ACHN (cell line): Measurements from ENCODE around the gene UBE3D.
A peak's percentile ranks its signal among the peaks of the same experiment; 100 is the strongest.

Source experiments
- DNase-seq: peaks from one replicate; pipeline ENCODE4 v3.0.0-alpha.2; 2015
- in situ Hi-C: cut with HindIII; loops from 2 replicates; pipeline ENCODE4 v1.10.0; 2017; ENCODE audit warnings: low sequenced_read_pairs, low pct_ligation_motif_present, low pct_unique_long_range_greater_than_20kb

The UBE3D gene, protein sequence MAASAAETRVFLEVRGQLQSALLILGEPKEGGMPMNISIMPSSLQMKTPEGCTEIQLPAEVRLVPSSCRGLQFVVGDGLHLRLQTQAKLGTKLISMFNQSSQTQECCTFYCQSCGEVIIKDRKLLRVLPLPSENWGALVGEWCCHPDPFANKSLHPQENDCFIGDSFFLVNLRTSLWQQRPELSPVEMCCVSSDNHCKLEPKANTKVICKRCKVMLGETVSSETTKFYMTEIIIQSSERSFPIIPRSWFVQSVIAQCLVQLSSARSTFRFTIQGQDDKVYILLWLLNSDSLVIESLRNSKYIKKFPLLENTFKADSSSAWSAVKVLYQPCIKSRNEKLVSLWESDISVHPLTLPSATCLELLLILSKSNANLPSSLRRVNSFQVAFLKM

DNA sequence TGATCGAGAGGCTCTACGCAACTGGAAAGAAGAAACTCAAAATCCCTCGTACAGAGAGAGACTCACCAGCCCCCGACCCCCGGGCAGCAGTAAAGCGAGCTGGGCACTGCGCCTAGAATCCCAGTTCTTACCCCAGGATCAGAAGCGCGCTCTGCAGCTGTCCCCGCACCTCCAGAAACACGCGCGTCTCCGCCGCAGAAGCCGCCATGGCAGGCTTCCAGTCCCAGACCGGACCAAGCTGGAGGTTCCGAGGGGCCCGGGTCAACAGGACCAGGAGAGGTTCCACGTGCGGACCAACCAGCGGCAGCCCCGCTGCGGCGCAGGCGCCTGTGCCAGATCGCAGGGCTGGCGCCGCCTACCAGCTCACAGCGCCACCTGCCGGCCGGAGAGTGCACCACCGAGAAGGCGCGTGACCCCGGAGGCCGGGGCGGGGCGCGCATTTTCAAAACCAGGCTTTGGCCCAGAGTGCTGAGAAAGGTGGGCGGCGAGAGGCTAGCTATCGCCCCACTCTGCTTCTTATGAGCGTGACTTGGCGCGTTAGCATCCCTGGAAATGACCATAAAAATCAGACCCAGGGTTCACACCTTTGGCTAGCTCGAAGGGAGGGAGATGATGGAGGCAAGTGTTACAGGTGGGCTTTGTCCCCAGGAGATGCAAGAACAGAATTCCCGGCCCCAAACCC is at the start of gene UBE3D:
Gene UBE3D, minus strand, starts transcription at position 331 of the 682 bp plus-strand sequence. Its CDS starts 123 bp downstream, at position 208.
- in situ Hi-C loops, result loop anchor here (25.0 kb wide), 1 partner anchor 828 kb away; the partner anchor contains the start of gene IBTK

DNA sequence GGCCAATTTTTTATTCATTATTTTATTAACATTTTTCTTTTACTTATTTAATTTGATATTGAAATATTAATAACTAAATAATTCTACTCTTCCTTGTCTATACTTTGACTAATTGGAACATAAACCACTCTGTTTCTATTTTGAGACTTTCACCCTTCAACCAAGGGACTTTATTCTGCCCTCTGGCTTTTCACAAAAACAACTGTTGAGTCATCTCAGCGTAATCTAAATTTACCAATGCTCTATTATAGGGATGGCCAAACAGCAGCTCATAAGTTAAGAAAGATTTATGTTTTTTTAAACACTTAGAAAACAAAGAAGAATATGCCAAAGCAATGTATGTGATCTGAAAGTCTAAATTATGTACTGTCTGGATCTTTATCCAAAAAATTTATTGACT is 48.5 kb upstream of the UBE3D start:
- DNase-seq, result no peak
- in situ Hi-C loops, result no loop called here

More for the DNA sequence above, at the start of gene UBE3D:
- DNase-seq, result peak; percentile 76

DNA sequence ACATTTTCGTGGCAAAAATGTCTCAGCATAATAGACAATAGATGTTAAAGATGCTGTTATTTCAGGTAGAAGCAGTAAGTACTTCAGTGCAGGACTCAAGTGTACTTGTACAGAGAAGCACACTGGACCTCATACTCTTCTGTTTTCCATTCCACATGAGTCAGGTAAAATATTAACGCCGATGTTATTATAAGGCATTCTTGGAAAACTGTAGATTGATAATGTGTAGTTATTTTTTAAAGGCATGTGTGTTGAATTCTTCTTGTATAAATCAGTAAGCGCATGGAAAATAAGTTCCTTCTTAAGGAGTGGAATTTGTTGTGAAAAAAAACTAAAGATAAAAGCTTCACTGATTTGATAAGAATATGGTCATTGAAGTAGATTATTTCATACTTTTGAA is 47.6 kb upstream of the UBE3D start:
- peak; percentile 49 for DNase-seq
- in situ Hi-C loops, result no loop called here

DNA sequence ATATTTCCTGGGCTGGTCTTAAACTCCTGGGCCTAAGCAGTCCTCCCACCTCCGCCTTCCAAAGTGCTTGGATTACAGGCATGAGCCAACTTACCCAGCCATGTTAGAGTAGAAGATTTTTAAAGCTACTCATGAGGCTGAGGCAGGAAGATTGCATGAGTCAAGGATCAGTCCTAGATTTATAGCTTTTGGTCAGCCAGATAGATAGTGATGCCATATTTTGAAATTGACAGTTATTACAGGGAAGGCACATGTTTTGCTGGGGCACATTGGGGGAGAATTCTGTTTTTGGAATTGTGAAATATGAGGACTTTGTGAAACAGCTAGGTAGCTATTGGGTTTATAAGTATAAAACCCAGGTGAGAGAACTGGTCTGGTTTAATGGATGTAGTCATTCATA is 42.7 kb upstream of the UBE3D start:
- in situ Hi-C loops, result no loop called here
- DNase-seq, result no peak

DNA sequence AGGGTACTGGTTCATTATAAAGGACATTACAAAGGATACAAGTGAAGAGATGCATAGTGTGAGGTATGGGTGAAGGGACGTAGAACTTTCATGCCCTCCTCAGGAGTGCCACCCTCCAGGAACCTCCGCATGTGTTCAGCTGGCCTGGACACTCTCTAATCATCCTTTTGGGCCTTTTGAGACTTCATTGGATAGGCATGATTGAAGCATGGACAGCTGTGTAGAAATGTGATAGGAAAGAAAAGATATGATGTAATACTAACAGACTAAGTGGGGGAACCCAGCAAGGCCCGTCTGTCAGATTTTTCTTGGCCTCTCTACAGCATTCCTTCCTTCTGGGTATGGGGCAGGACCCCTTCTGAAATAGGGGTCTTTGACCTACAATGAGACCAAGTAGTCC is 32.9 kb upstream of the UBE3D start:
- in situ Hi-C loops, result no loop called here
- no peak for DNase-seq

DNA sequence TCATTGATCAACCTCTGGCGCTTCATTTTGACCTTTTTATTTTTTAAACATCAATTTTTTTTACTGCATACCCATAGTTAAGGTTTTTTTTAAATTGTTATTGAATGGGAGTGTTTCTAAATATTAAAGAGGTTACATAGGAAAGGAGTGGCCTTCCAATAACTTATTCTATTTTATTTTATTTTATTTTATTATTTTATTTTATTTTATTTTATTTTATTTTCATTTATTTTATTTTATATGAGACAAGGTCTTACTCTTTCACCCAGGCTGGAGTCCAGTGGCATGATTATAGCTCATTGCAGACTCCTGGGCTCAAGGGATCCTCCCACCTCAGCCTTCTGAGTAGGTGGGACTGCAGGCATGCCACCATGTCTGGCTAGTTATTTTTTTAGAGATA is 32.0 kb upstream of the UBE3D start:
- DNase-seq, result no peak
- in situ Hi-C loops, result no loop called here

DNA sequence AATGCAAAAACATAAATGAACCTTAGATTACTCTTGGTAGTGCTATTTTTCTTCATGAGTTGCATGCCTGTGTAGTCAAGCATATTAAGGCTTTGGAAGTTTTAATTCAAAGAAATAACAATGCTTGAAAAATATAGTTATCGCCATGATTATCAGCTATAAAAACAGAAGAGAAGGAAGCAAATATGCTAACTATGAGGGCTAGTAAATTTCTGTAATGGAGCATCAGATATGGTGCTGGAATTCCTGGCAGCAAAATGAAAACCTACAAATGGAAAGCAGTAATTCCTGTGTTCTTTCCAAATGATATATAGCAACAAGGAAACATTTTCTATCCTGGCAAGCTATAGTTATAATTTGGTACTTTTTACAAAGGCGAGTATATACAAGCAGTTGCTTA is 31.6 kb upstream of the UBE3D start:
- no peak for DNase-seq
- in situ Hi-C loops, result no loop called here

DNA sequence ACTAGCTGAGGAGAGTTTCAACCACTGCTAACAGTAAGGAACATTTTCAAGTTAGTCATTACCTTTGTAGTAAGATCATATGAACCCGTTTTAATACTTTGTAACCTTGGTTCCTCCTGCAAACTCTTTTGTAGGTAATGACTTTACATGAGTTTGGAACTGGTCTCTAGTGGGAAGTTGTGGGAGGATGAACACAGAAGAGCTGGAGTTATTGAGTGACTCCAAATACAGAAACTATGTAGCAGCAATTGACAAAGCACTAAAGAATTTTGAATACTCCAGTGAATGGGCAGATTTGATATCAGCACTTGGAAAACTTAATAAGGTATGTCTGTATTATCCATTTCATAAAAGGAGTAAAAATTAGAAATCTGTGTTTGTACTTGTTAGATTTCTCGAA is 31.1 kb upstream of the UBE3D start:
- in situ Hi-C loops, result no loop called here
- DNase-seq, result peak; percentile 50

DNA sequence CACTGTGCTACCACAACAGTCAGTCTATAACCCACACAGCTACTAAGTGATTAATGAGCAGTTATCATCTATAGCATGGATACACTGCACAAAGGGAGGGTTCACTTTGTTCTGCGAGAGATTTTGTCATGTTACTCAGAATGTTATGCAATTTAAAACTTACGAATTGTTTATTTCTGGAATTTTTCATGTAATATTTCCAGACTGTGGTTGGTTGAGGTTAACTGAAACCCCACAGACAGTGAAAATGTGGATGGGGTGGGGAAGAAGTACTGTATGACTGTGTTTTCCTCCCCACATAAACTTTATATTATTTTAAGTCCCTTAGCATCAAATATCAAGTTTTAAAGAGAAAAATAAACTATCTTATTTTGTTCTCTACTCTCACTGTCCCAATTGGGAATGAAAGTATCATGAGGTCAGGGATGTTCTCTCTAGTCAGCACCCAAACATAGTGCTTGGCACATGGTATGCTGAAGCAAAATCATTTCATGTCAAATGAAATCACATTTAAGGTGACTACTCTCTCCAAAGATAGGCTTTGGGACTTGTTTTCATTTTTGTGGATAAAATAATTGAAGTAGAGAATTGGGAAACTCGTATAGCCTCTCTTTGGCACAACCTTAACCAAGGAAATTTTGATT is 27.2 kb upstream of the UBE3D start:
- no peak for DNase-seq
- in situ Hi-C loops, result no loop called here

DNA sequence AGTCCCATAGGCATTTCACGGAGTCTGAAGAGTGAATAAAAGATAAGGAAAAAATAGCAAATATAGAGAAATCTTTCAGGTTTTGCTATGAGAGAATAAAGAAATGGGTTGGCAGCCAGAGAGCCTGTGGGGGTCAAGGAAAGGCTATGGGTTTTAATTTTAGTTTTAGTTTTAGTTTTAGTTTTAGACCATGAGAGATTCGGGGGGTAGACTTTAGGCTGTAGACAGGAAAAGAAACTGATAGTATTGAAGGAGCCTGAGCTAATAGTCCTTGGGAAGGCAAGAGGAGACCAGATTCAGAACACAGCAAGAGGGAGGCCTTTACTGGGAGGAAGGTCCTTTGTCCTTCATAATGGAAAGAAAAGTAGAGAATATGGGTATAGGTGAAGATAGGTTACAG is 21.1 kb upstream of the UBE3D start:
- DNase-seq, result no peak
- in situ Hi-C loops, result no loop called here

DNA sequence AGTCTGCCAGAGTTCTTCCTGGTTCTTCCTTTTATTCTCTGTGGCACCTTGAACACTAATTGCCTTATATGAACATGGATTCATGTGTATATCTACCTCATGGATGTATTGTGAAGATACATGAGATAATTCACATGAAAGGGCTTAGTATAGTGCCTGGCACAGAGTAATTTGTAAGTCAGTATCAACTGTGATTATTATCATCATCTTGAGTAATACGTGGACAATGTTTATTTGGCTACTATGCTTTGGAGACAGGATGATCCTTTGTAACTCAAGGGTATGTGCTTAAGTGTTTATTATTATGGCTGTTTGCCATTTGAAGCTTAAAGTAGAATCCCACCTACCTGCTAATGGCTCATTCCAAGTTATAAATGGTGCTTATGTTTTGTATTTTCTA is 17.8 kb upstream of the UBE3D start:
- in situ Hi-C loops, result no loop called here
- no peak for DNase-seq

DNA sequence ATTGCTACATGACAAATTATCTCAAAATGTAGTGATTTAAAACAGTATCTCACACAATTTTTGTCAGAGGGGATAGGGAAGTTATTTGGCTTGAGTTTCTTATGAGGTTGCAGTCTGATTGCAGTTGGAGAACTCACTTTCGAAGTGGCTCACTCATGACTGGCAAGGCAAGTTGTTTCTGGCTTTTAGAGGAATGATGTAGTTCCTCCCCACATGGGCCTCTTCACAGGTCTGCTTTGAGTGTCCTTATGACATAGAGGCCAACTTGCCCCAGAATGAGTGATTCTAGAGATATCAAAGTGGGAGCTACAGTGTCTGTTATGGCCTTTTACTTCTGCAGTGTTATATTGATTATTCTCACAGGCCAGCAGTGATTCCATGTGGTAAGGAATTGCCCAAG is 8.0 kb upstream of the UBE3D start:
- in situ Hi-C loops, result loop anchor here (25.0 kb wide), 1 partner anchor 836 kb away; the partner anchor contains the start of gene IBTK
- no peak for DNase-seq

DNA sequence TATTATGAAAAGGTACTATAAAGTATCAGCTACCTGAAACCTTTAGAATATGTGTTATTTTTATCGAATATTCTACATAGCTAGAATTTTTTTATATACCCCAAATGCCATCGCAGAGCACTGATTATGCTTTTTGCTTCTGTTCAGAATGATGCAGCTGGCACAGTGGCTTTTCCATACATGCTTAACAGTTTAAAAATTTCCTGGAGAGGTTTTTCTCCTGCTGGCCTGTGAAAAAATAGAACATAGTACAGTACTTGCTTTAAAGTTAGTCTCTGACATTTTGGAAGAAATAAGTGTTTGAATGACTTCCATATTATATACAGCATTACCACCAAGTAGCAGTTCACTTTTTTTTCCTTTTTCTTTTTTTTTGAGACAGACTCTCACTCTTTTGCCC is 7.1 kb upstream of the UBE3D start:
- no peak for DNase-seq
- in situ Hi-C loops, result loop anchor here (25.0 kb wide), 1 partner anchor 835 kb away; the partner anchor contains the start of gene IBTK

DNA sequence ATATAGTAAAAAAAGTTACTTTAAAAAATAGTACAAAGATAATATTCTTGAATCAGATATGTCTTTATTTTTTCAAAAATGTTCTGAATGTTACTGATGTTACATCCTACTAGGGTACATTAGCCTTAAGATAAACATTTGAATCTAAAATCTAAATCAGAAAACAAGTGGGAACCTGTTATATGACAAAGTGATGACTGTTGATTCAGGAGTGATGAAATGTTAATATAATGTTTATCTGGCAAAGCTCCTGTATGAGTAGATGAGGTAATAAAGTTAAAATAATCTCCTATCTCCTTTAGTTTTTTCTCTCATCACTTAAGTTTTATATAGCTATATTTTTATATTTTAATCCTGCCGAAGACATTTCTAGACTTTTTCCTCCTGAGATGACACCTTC is 6.1 kb upstream of the UBE3D start:
- in situ Hi-C loops, result loop anchor here (25.0 kb wide), 1 partner anchor 834 kb away; the partner anchor contains the start of gene IBTK
- no peak for DNase-seq

DNA sequence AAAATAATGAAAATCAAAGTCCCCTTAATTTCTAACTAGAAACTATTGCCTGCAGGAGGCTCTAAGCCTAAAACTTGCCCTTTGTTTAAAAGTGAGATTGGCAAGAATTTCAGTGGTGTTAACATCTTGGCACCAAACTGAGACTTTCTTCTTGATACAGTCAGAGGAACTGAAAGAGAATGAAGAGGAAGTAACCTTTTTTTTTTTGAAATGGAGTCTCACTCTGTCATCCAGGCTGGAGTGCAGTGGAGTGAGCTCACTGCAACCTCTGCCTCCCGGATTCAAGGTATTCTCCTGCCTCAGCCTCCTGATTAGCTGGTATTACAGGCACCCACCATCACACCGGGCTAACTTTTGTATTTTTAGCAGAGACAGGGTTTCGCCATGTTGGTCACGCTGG is 5.4 kb upstream of the UBE3D start:
- in situ Hi-C loops, result loop anchor here (25.0 kb wide), 1 partner anchor 834 kb away; the partner anchor contains the start of gene IBTK
- peak; percentile 12 for DNase-seq

DNA sequence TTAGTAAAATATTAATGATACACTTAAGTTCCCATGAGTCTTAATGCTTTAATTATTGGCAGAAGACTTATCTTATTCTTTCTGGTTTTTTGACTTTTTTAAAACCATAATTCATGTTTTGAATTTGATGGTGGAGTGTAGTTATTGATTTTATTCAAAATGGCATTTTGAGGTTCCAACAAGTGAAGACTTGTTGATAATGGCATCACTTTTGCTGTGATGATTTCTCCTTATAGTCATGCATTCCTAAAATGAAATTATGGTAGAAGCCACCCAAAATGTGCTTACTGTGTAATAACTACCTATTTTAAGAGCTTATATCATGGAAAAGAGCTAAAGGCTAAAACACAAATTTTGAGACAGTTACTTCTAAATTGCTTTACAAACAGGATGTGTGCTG is 4.0 kb upstream of the UBE3D start:
- in situ Hi-C loops, result loop anchor here (25.0 kb wide), 1 partner anchor 832 kb away; the partner anchor contains the start of gene IBTK

DNA sequence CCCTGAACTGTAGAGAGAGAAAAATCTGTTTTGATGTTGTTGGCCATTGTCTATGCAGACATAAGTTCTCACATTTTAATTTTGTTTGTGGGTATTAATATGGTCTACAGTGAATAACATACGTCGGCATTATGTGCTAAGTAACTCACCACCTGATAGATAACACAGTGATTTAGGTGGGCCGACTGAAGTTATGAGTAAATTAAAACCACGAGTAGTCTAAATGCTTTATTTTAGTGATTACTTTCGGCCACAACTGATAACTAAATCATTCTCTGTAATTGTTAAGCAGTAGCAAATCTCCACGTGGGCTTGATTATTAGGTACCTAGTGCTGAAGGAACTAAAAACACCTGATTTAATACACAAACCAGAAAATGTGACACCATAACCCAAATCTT is 3.0 kb upstream of the UBE3D start:
- no peak for DNase-seq
- in situ Hi-C loops, result loop anchor here (25.0 kb wide), 1 partner anchor 831 kb away; the partner anchor contains the start of gene IBTK

More for the DNA sequence above, 4.0 kb upstream of the UBE3D start:
- no peak for DNase-seq

DNA sequence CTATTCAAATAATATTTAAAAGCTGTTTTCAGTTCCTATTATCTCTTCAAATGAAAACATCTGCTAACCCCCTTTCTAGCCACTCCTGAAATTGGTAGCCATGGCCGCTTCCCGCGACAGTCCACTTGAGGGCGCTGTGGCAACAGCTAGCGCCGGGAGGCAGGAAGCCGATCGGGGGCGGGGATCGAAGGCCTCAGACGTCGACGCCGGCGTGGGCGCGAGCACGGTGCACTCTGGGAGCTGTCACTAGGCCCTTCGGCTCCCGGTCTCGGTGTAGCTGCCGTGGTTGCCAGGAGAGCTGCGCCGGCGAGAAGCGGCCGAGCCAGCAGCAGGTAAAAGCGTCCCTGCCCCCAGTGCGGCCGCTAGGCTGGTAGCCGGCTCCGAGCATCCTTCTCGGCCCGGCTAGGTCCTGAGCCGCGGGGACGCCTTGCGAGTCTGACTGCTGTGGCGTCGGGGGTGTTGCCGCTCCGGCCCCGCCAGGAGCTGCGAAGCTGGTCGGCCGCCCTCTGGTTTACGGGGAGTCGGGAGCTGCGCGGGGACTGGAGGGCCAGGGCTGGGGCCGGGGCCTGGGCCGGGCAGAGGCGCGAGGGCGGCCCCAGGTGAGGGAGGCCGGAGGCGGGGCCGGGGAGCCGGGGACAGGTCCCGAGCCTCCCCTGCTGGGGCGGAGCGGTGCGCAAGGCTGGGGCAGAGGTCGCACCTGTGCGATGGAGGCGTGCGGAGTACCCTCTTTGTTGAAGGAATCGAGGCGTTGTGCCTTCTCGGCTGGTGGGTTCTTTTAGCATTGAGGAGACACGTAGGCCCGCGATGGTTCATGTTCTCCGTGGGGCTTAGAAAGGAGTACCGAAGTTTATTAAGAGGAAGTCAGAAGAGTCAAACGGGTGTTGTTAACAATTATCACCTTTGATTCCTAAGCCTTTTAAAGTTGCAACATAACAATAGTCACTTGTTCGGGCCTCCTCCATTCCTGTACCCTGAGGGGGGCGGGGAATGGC is 2.1 kb upstream of the UBE3D start, which contains the start of gene DOP1A:
Gene DOP1A, plus strand, starts transcription at position 224 of the 992 bp plus-strand sequence. CDS start 29,307 bp downstream, outside the sequence.
- in situ Hi-C loops, result loop anchor here (25.0 kb wide), 1 partner anchor 830 kb away; the partner anchor contains the start of gene IBTK
- peak; percentile 92 for DNase-seq
